K562 treated with DMSO at 1 percent for 12 hours (cell line): ENCODE data around the gene USP1. TPM values are rescaled to one million over a fixed set of nuclear protein-coding genes. Genes with fewer than 3 reads are reported as not detected.

Experiments used
- total RNA-seq: library from RNA; unstranded; fragments of 300-600 nt; gene quantifications from 2 replicates; pipeline ENCODE4 v1.2.3, GENCODE V29; 2022; ENCODE audit not compliant: insufficient read depth

Gene USP1, protein sequence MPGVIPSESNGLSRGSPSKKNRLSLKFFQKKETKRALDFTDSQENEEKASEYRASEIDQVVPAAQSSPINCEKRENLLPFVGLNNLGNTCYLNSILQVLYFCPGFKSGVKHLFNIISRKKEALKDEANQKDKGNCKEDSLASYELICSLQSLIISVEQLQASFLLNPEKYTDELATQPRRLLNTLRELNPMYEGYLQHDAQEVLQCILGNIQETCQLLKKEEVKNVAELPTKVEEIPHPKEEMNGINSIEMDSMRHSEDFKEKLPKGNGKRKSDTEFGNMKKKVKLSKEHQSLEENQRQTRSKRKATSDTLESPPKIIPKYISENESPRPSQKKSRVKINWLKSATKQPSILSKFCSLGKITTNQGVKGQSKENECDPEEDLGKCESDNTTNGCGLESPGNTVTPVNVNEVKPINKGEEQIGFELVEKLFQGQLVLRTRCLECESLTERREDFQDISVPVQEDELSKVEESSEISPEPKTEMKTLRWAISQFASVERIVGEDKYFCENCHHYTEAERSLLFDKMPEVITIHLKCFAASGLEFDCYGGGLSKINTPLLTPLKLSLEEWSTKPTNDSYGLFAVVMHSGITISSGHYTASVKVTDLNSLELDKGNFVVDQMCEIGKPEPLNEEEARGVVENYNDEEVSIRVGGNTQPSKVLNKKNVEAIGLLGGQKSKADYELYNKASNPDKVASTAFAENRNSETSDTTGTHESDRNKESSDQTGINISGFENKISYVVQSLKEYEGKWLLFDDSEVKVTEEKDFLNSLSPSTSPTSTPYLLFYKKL
- total RNA-seq, result 14.2 and 46.2 TPM in 2 replicates

DNA sequence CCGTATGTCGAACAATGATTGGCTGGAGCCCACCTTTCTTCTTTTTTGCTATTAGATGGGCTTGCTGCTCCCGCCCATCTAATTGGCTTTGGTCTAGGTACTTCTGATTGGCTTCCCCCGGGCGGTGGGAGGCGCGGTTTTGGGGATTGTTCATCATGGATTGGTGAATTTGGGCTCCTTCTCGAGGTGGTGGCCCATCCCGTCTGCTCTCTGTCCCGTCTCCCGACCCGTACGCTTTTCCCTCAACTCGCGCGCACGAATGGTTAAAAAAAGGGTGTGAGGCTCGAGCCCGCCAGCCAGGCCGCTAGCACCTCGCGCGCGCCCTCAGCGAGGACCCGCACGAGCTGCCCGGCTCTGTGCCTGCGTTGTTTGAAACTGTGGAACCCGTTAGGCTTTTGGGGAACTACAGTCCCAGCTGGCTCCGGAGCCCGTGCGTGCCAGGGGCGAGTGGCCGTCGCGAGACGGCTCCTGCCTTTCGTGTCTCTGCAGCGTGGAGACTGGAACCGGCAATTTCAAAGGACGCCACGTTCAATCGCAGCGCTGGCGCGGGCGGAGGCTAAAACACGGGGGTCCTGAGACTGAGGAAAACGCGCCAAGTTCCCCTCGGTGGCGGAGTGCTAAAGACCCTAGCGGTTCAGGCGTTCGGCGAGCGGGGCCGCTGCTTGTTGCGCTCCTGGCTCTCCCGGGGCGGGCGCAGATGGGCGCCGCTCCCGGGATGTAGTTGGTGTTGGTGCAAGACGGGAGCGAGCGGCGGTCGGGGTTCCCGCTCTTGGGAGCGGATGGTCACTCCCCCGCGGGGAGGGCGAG lies at the start of gene USP1:
USP1 (plus strand) TSS at position 584 of the 807 bp plus-strand sequence. CDS start 2,819 bp downstream, outside the sequence.

Other genes starting within 250 kb of the USP1 start
- gene L1TD1, start 242.2 kb upstream of the USP1 start, total RNA-seq, result not detected in 2 replicates
- not detected in 2 replicates for gene KANK4, start 117.6 kb upstream of the USP1 start, total RNA-seq
- not detected in 2 replicates for gene ANGPTL3, start 160.5 kb downstream of the USP1 start, total RNA-seq